HG03565 (cell line): ENCODE measurements around the gene NSF.
"Not testable (repeated sequence)": the region's sequence is repeated elsewhere in the genome, so short reads cannot be mapped to it uniquely, and the experiment has no call there.

ENCODE experiments used
- ATAC-seq: cut with Tn5 transposase; IDR thresholded peaks from one replicate; pipeline ENCODE4 v1.9.1; 2021; ENCODE audit warnings: mild to moderate bottlenecking, moderate library complexity; ENCODE audit not compliant: unreplicated experiment

The NSF gene

DNA sequence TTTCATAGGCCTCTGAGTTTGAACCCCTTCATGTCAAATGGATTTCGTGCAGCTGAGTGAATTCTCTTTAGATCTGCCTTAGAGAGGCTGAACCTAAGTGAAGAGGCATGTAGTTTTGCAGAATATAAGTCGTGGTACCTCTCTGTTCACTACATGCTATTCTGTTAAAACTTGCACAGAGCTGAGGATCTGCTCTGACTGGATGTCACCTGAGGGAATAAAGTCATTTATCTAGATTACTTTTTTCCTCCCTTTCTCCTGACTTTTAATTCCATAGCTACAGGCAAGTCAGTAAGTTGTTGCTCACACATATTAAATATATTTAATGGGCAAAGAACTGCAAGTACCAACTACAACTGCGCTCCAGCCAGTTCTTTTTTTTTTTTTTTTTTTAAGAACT, 163.3 kb downstream of the NSF start:
- ATAC-seq, result no peak

DNA sequence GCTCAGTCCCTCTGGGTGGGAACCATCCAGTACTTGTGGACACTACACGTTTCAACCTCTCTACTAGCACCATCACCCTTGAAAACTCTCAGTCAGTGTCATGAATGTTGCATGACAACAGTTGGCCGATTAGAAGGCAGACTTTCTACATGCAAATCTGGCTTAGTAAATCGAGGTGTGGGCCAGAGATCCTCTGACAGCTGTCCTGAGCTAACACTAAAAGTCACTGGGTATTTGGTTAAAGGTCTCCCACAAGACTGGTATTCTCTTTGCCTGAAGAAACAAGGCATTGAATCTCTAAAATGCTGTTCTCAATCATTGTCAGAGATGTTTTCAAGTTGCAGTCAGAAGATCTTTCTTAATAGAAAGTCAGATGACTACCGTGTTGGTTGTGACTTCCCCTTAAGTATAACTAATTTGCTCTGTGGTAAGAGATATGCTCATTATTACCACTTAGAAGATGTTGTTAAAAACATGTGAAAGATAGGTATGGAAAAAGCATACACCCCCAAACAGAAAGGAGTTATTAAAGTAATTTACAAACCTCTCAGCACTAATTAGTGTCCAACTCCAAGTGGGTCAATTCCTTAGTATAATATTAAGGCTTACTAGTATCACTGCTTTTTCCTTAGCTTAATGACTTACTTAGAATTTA, 165.7 kb downstream of the NSF start:
- no peak for ATAC-seq

DNA sequence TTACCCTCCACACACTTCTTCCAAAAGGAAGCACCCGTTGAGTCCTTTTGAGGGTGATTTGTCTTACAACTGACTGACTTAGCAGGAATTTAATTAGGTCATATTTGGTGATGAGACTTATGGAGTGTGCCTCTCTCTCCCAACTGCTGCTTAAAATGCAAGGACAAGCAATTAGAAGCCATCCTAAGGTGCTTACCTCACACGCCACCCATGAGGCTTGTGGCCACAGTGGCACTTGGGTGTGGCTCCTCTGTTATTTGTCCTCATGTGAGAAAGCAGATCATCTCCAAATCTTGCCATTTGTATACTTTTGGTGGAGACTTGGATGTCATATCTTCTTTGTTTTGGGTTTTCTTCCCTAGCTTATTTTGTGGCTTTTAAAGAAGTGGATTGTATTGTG, 166.4 kb downstream of the NSF start:
- ATAC-seq, result no peak

DNA sequence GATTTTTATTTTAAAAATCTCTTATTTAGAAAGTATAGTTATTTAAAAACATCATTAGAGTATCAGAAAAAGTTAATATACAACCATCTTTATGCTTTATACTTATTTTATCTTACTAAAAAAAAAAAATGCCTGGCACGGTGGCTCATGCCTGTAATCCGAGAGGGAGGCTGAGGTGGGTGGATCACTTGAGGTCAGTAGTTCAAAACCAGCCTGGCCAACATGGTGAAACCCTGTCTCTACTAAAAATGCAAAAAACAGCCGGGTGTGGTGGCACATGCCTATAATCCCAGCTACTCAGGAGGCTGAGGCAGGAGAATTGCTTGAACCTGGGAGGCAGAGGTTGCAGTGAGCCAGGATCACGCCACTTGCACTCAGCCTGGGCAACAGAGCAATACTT, 167.1 kb downstream of the NSF start:
- not testable (repeated sequence) for ATAC-seq

DNA sequence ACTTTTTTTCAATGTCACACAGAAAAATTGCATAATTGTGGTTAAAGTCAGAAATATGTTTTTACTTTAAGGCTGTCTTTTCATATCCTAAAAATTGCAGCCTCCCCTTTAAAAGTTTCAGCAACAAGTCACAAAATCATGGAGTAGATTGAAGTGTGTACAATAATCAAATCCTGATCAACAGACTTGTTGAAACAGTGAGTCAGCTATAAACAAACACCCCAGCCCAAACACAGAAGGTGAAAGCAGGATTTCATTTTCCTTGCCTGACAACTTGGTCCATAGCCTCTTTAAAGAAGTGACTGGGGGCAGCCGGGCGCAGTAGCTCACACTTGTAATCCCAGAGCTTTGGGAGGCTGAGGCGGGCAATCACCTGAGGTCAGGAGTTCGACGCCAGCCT, 168.1 kb downstream of the NSF start:
- no peak for ATAC-seq

DNA sequence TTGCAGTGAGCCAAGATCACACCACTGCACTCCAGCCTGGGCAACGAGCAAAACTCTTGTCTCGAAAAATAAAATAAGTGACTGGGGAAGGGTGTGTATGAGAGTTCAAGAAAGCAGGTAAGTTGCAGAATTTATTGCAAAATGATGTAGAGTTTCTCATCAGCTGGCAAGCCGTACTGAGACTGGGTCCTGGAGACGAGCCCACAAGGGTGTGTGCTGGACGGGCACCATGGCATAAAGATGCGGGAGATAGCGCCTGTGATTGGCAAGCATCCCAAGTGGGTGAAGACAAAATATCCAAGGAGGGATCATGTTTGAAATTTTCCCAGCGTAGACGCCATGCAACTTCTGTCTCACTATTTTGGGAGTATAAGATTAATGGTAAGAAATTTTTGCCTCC, 168.7 kb downstream of the NSF start:
- ATAC-seq, result no peak

DNA sequence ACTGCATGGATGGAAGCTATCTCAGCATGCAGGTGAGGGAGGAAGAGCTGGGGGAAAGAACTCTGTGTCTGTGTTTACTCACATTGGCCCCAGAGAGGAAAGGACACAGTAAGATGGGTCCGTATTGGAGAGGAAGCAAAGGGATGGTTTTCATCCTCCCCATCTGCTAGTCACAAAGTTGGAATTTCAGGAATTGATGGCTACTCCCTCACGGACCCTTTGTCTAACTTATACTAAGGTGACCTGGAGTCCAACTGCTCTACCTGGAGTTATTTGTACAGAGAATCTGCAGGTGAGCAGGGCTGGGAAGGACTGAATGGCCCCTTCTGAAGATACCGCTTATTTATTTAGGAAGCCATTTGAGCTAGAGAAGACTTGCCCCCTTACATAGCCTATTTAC, 172.9 kb downstream of the NSF start:
- no peak for ATAC-seq

DNA sequence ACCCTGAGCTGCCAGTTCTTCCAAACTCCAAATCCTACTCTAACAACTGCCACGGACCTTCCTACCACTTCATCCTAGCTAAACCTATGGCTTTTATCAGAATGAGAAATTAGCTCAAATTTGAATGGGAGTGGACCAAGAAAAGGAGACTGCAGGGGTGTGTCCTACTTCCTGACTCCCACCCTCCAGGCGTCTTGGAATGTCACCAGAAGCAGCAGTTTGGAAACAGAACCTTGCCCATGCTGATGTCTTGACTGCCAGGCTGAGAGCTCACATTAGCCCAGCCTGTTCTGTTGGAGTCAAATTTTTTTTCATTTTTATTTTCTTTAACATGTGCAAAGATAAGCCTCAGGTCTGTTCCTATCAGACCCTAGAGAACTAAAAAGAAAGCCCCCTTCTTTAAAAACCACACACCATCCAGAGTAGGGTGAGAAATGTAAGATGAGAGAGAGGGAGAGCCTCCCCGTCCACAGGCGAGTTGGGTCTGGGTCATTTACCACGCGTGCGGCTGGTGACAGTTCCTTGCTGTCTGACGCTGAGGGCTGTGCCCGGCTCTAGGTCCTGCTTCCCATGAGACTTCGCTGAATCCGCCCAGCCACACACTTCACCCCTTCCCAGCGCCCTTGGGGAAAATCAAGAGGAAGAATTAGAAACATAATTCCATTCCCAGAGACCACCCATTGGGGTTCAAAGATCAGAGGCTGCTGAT, 173.7 kb downstream of the NSF start:
- ATAC-seq, result no peak

DNA sequence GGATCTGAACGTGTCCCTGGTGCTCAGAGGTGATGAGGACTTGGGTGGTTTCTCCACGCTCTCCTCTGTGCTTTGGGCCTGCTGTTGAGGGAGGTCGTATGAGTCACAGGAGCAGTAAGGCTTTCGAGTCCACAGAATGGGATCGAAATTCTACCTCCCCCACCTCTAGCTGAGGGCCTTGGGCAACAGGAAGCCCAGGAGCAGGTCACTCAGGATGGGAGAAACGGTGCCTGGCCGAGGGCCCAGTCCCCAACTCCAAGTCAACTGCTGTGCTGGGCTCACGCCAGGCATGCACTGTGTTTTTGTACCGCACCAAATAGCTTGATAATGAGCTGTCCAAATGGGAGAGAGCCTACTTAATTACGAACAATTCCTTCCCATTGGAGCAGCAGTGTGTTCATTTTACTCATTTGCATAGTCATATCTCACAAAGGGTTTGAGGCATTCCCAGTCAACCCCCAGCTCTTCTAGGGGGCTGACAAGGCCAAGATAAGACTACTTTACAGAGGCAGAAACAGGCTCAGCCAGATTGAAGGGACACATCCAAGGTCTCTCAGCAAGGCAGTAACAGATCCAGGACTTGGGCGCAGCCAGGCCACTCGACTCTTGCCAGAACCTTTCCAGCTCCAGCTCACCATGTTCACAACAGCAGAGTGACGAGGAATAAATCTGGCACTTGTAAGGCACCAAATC, 174.4 kb downstream of the NSF start:
- no peak for ATAC-seq

DNA sequence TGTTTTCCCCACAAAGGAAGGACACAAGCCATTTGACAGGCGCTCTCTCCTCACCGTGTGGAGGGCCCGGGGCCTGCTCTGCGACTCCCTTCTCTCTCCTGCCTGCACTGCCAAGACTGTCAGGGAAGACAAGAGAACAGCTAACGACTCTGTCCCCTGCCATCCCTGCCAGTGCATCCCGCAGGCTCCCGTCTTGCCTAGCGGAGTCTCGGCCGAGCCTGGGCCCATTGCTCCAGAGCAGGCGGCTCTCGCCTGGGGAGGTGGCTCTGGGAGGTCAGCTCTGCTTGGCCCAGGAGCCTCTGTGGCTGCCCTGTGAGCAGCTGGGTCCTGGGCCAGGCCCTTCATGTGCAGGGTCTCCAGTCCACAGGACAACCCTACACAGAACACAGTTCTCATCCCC, 175.0 kb downstream of the NSF start:
- no peak for ATAC-seq

DNA sequence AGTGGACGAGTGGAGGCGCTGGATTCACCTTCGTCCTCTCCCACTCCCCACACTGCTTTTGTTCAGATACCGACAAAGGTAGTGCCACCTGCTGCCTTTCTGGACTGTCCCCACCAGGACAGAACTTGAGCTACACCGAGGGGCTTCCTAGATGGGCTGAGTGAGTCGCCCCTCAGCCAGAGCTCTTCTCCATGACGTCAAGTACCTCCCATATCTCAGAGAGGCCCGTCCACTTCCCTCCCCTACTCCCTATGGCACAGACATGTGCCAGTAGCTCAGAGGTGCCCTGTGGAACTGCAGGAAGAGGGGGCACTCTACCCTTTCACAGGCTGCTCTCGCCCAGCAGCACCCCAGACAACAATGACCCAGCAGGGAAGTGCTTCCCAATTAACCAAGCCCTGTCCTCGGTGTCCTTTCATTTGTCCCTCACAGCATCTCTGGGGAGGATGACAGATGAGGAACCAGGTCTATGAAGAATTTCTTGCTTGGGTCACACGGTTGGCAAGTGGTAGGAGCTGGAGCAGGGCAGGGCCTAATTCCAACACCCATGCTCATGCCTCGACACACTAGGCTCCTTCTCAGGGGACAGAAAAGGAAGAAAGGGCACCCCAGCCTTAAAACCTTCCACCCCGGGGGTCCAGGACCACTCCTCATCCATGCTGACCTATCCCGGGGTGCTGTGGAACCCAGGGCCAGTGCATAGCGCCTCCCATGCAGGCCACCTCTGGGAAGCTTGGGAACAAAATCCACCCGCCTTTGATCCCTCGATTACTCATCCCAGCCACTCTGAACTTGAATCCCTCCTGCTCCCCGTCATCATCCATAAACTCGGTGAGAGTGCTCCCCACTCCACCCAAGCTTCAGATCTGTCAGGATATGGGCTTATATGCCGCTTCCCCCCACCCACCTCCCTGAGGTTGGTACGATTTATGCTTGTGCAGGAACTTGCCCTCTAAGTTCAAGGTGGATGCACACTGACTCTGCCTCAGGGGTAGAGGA, 176.3 kb downstream of the NSF start:
- ATAC-seq, result no peak

DNA sequence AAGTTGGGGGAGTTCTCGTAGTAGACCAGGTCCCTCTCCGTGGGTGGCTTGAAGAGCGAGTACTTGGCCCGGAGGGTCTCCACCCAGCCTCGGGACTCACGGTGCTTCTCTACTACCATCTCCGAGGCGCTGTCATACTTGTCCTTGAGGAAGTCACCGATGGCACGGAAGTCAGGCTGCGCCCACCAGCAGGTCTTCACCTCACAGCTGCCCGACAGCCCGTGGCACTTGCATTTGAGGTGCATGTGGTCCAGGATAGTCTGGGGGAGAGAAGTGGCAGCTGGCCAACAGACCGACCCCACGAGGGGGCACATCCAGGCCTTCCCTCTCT, 178.0 kb downstream of the NSF start:
- ATAC-seq, result no peak

DNA sequence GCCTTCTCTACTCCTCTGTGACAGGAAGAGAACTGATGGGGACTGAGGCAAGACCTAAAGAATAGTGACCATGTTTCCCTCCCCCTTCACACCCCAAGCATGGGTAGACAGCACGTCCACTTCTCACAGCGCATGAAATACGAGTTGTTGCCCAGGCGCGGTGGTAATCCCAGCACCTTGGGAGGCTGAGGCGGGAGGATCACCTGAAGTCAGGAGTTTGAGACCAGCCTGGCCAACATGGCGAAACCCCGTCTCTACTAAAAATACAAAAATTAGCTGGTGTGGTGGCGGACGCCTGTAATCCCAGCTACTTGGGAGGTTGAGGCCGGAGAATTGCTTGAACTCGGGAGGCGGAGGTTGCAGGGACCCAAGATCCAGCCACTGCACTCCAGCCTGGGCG, 178.4 kb downstream of the NSF start:
- not testable (repeated sequence) for ATAC-seq

DNA sequence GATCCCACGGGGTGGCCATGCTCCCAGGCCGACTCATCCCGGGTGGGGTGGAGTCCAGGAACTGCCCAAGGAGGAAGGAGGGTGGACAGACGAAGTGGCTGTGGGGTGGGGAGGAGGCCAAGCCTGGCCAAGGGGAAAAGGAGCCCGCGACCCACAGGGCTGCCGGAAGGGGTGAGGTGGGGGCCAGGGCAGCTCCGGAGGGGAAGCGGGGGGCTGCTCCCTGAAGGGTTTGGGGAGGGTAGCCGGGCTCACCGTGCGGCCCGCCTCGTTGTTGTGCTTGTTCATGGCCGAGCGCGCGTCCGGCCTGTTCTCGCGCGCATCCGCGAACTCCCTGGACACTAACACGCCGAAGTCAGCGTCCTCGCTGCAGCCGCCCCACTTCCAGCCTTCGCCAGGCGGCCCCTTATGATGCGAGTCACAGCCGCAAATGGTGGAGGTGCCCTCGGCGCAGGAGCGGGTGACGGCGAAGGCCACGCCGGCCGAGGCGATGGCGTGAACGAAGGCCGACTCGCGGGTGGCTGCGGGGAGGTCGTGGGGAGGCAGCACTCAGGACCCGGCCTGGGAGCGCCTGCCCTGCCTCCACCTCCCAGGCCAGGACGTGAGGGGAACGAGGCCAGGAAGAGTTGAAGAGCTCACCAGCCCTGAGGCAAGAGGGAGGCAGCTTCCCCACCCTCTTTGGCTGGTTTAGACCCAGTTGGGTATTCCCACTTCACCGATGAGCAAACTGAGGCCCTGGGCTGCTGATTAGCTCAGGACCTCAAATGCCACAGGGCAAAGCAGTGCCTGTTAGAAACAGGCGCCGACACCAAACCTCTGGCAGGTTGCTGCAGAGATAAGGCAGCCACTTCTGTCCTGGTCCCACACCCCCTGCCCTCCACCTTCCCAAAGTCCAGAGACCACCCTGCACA, 179.3 kb downstream of the NSF start:
- ATAC-seq, result no peak

DNA sequence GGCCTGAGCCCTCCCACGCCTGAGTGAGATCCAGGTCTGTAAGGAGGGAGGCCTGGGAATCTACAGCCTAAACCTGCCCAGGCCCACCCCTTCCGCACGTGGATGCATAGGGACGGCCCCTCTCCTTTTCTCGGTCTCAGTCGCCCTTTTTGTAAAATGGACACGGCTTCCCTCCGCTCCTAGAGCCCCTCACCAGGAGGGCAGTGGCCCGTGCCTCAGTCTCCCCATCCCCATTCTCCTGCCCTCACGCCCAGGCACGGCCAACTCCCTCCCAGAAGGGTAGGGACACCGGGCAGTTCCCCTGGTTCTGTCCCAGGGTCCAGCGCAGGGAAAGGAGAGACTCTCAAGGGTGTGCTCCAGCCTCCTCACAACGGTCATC, 180.0 kb downstream of the NSF start:
- no peak for ATAC-seq

DNA sequence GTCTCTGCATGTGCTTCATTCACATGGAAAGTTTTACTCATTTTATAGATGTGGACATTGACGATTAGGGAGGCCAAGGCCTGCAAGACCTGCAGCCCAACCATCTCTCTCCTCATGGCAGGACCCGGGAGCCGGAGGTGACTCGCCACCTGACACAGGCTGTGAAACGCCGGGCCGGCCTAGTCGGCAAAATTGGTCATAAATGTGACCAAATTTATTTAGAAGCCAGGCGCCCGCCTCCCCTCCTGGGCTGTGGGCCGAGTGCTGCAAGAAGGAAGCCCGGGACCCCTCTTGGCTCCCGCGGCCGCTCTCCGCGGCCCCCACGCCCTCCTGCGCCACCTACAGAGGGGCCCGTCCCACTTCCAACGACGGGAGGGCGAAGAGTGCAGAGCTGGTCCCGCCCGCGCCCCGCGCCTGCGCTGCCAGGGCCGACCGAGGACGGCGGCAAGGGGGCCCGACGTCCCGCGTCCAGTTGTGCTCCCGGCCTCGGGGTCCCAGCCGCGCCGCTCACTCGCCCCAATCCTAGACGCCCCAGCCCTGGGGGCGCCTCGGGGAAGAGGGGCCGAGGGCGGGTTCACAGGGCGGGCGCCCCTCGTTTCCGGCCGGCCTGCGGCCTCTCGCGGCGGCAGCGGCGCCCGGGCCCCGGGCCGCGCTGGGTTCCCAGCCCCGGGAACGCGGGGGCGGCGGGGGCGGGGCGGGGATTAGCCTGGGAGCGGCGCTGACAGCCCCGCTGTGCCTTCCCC, 180.5 kb downstream of the NSF start:
- no peak for ATAC-seq

DNA sequence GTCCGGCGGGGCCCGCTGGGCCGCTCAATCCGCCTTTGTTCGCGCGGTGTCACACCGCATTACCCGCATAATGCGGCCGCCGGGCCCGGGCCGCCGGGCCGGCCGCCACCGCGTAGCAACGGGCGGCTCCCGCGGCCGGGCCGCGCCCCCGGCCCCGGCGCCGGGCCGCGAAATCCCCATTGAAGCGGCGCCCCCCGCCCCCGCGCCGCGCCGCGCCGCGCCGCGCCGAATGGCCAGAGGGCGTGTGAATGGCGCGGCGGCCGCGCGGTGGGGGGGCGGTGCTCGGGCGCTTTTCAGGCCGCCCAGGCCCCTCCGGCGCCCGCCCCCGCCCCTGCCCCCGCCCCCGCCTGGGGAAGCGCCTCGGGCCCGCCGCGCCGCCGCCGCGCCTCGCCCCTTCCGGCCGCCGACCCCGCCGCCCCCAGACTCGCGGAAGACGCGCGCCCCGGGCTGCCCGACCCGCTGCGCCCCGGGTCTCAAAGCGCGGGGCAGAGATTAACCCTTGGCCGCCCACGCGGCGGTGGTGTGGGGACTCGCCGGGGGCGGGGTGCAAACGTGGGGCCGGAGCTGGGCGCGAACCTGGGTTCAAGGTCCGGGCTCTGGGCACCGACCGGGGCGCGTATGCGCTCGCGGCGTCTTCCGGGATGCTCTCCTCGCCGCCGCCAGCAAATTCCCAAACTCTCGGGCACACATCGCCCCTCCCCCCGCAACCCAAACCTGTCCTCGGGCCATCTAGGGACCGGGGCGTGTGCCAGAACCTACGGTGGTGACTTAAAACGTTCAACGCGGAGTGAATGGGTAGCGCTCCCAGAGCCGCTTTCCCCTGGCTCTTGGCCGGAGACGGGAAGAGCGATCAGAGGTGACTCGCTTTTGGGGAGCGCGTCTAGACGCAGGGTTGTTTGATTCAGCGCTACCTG, 181.3 kb downstream of the NSF start:
- ATAC-seq, result no peak

DNA sequence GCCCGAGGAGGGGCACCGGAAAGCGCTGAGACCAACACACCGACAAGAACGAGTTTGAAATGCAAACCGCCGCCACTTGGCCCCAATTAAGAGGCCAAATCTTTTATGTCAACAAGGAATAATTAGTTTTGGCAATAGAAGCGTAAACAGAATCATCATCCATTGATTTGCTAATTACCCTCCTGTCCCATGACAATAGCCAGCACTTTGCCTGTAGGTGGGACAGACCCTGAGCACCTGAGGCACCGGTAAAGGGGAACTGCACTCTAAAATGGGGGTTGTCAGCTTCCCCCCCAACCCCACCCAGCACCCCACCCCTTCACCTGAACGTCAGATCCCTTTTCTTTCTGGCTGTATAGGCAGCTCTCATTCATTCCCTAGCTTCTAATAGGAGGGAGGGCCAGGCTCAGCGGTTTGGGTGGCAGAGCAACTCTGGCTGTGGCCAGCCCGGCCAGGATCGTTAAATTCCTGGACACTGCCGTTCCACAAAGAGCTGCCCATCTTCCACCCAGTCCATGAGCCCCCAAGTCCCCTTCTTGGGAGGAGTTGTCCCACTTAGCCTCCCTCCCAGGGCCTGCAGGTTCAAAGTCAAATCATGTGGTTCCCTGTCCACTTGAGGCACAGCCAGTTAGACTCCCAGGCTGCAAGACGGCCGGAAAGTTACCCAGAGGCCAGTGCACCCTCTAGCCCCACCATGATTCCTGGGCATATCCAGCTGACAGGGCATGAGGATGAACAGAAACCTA, 182.2 kb downstream of the NSF start:
- ATAC-seq, result no peak
